Gastroesophageal sphincter (tissue), 3 donors: ENCODE results near the gene FNTB.

Experiments used
- CTCF ChIP-seq, 4 experiments: fragments of 200-600 bp in 2 of 4; fragments of 450-650 bp in 2 of 4; sonication (generic) in 1 of 4; IDR thresholded peaks; one replicate each; pipeline ENCODE4 v1.5.1; 2017 to 2019; ENCODE audit warnings: antibody characterized with exemption in 4 of 4, mild to moderate bottlenecking in 2 of 4, moderate library complexity in 2 of 4
- EP300 ChIP-seq: sonication (generic); formaldehyde crosslinking; IDR thresholded peaks from one replicate; pipeline ENCODE4 v1.6.1; 2017; ENCODE audit warnings: antibody characterized with exemption, mild to moderate bottlenecking
- POLR2AphosphoS5 ChIP-seq: sonication (generic); formaldehyde crosslinking; IDR thresholded peaks from one replicate; pipeline ENCODE4 v1.6.1; 2017; ENCODE audit warnings: antibody characterized with exemption

GRCh38 chr14:64953661-64954060, 33.0 kb upstream of the FNTB start:
- TF ChIP-seq POLR2AphosphoS5, result no peak
- TF ChIP-seq CTCF (IDR thresholded peaks at IDR 0.05), result no peak
- no peak for TF ChIP-seq EP300
